H1 (cell line): ENCODE measurements around the gene CTXN1. TPM values are rescaled to one million over a fixed set of nuclear protein-coding genes. Genes with fewer than 3 reads are reported as not detected.

ENCODE experiments used
- CTCF ChIA-PET: fragments of 300-600 bp; sonication (Branson Sonifier 250); formaldehyde crosslinking; loops from one replicate; lab custom pipeline; 2021; ENCODE audit not compliant: partially characterized antibody; lab: Charles Lee
- POLR2A ChIA-PET: fragments of 300-600 bp; sonication (Branson Sonifier 250); formaldehyde crosslinking; loops from one replicate; lab custom pipeline; 2021; ENCODE audit warnings: inconsistent platforms; ENCODE audit not compliant: partially characterized antibody; lab: Charles Lee
- DNase-seq, 2 experiments: peaks; one replicate each; pipeline versions ENCODE4 v3.0.0 to v3.0.0-alpha.2; 2010 to 2022; ENCODE audit warnings: low spot score in 2 of 2, low read depth in 1 of 2, mixed read lengths in 1 of 2
- FAIRE-seq: peaks from 2 replicates; lab custom pipeline; 2011; peaks lifted over from hg19 to GRCh38; lab: Jason Lieb, UNC
- H2AFZ ChIP-seq: 2 replicates; pipeline ENCODE4 v1.8.1; 2012; ENCODE audit warnings: low read length, inconsistent platforms
- H2AK5ac ChIP-seq: 2 replicates; pipeline ENCODE4 v1.6.1; 2013; ENCODE audit warnings: low read depth, low read length
- H2BK120ac ChIP-seq: replicated peaks from 2 replicates; pipeline ENCODE3; 2013; ENCODE audit warnings: low read depth, low read length, inconsistent platforms
- H2BK12ac ChIP-seq: 2 replicates; pipeline ENCODE4 v1.6.1; 2013; ENCODE audit warnings: low read depth, low read length
- H2BK15ac ChIP-seq: 2 replicates; pipeline ENCODE4 v1.6.1; 2013; ENCODE audit warnings: low read length
- H2BK20ac ChIP-seq: 2 replicates; pipeline ENCODE4 v1.6.1; 2013; ENCODE audit warnings: low read length
- H2BK5ac ChIP-seq: 2 replicates; pipeline ENCODE4 v1.6.1; 2013; ENCODE audit warnings: low read depth, low read length
- H3K14ac ChIP-seq: 2 replicates; pipeline ENCODE4 v1.6.1; 2013; ENCODE audit warnings: inconsistent platforms; ENCODE audit not compliant: insufficient read length
- H3K18ac ChIP-seq: 2 replicates; pipeline ENCODE4 v1.6.1; 2013; ENCODE audit warnings: low read length; ENCODE audit errors: extremely low read depth
- H3K23ac ChIP-seq: 2 replicates; pipeline ENCODE4 v1.6.1; 2013; ENCODE audit warnings: inconsistent platforms; ENCODE audit not compliant: insufficient read length
- H3K23me2 ChIP-seq: 2 replicates; pipeline ENCODE4 v1.6.1; 2013; ENCODE audit warnings: low read depth, low read length
- H3K27ac ChIP-seq: 2 replicates; pipeline ENCODE4 v1.6.1; 2011; ENCODE audit warnings: low read depth, low read length, inconsistent platforms
- H3K27me3 ChIP-seq, 4 experiments: replicated peaks in 1 of 4; 1 replicate in 1 of 4; 2 replicates in 3 of 4; pipeline versions ENCODE4 v1.6.1 to v1.8.1; 2011 to 2013; ENCODE audit warnings: low read length in 3 of 4, mild to moderate bottlenecking in 3 of 4, inconsistent platforms in 2 of 4, mixed read lengths in 2 of 4, moderate library complexity in 1 of 4; ENCODE audit not compliant: control insufficient read depth in 3 of 4, insufficient read depth in 3 of 4; ENCODE audit errors: extremely low read depth in 1 of 4
- H3K36me3 ChIP-seq, 4 experiments: 2 replicates each; pipeline versions ENCODE4 v1.6.1 to v1.8.1; 2011 to 2013; ENCODE audit warnings: mild to moderate bottlenecking in 4 of 4, low read length in 3 of 4, moderate library complexity in 2 of 4, control low read depth in 1 of 4, inconsistent platforms in 1 of 4; ENCODE audit not compliant: insufficient read depth in 4 of 4, control insufficient read depth in 2 of 4
- H3K4ac ChIP-seq: replicated peaks from 2 replicates; pipeline ENCODE3; 2013; ENCODE audit warnings: low read length, low read depth, mixed read lengths, inconsistent platforms; ENCODE audit not compliant: insufficient read length
- H3K4me1 ChIP-seq, 4 experiments: replicated peaks in 1 of 4; 1 replicate in 1 of 4; 2 replicates in 3 of 4; pipeline versions ENCODE4 v1.6.1 to v1.8.1; 2011 to 2013; ENCODE audit warnings: low read length in 3 of 4, inconsistent platforms in 2 of 4, mixed read lengths in 1 of 4; ENCODE audit not compliant: insufficient read depth in 4 of 4, control insufficient read depth in 3 of 4
- H3K4me2 ChIP-seq, 2 experiments: 2 replicates each; pipeline versions ENCODE4 v1.6.1 to v1.8.1; 2011 to 2013; ENCODE audit warnings: low read depth in 2 of 2, low read length in 2 of 2, control low read depth in 1 of 2, inconsistent platforms in 1 of 2, mild to moderate bottlenecking in 1 of 2; ENCODE audit not compliant: insufficient read depth in 1 of 2
- H3K4me3 ChIP-seq, 4 experiments: fragments of 200-600, 300-600 bp in 1 of 4; sonication (generic), shearing (Covaris generic), sonication (Bioruptor Twin) in 1 of 4; 2 replicates each; pipeline versions ENCODE4 v1.5.1 to v1.8.1; 2011 to 2016; ENCODE audit warnings: low read length in 4 of 4, low read depth in 3 of 4, control low read depth in 2 of 4, inconsistent platforms in 2 of 4, mild to moderate bottlenecking in 2 of 4, mixed read lengths in 1 of 4, moderate library complexity in 1 of 4; ENCODE audit not compliant: insufficient read depth in 2 of 4; ENCODE audit errors: extremely low read depth in 1 of 4
- H3K56ac ChIP-seq: replicated peaks from 2 replicates; pipeline ENCODE3; 2013; ENCODE audit warnings: low read depth, mild to moderate bottlenecking, mixed read lengths, low read length, inconsistent platforms; ENCODE audit not compliant: insufficient read length
- H3K79me1 ChIP-seq: 2 replicates; pipeline ENCODE4 v1.6.1; 2013; ENCODE audit warnings: low read depth, low read length, control low read depth
- H3K79me2 ChIP-seq, 2 experiments: 2 replicates each; pipeline versions ENCODE4 v1.6.1 to v1.8.1; 2012 to 2013; ENCODE audit warnings: low read length in 2 of 2, mild to moderate bottlenecking in 2 of 2, inconsistent platforms in 1 of 2; ENCODE audit not compliant: insufficient read depth in 2 of 2, control insufficient read depth in 1 of 2
- H3K9ac ChIP-seq, 4 experiments: replicated peaks in 1 of 4; 1 replicate in 1 of 4; 2 replicates in 3 of 4; pipeline versions ENCODE4 v1.6.1 to v1.8.1; 2011 to 2013; ENCODE audit warnings: low read depth in 3 of 4, low read length in 3 of 4, control low read depth in 2 of 4, mild to moderate bottlenecking in 2 of 4, moderate library complexity in 2 of 4, inconsistent platforms in 1 of 4; ENCODE audit errors: extremely low read depth in 1 of 4
- H3K9me3 ChIP-seq, 2 experiments: 2 replicates each; pipeline versions ENCODE4 v1.6.1 to v1.8.1; 2012 to 2013; ENCODE audit warnings: mild to moderate bottlenecking in 2 of 2, moderate library complexity in 2 of 2, control low read depth in 1 of 2, inconsistent platforms in 1 of 2, low read depth in 1 of 2, low read length in 1 of 2, mixed read lengths in 1 of 2; ENCODE audit not compliant: insufficient read depth in 2 of 2
- H4K20me1 ChIP-seq, 2 experiments: replicated peaks in 1 of 2; 2 replicates each; pipeline versions ENCODE3 to v1.8.1; 2011 to 2013; ENCODE audit warnings: inconsistent platforms in 2 of 2, low read length in 2 of 2, mild to moderate bottlenecking in 1 of 2; ENCODE audit not compliant: insufficient read depth in 2 of 2, control insufficient read depth in 1 of 2
- H4K5ac ChIP-seq: 2 replicates; pipeline ENCODE4 v1.6.1; 2013; ENCODE audit warnings: low read length, low read depth, mixed read lengths, inconsistent platforms; ENCODE audit not compliant: insufficient read length
- H4K8ac ChIP-seq: 2 replicates; pipeline ENCODE4 v1.8.0; 2013; ENCODE audit warnings: mild to moderate bottlenecking, moderate library complexity, low read length, inconsistent platforms; ENCODE audit not compliant: insufficient read depth; ENCODE audit errors: extremely low read depth
- H4K91ac ChIP-seq: replicated peaks from 2 replicates; pipeline ENCODE3; 2013; ENCODE audit warnings: low read length, mixed read lengths, inconsistent platforms; ENCODE audit not compliant: insufficient read length
- BACH1 ChIP-seq: IDR thresholded peaks from 2 replicates; pipeline ENCODE4 v1.6.1; 2012; ENCODE audit warnings: low read length, improper control_type of control experiment
- SAP30 ChIP-seq: fragments of 300-600 bp; sonication (generic); IDR thresholded peaks from 2 replicates; pipeline ENCODE4 v1.7.1; 2012; ENCODE audit warnings: low read length, moderate library complexity, mild to moderate bottlenecking, inconsistent platforms; ENCODE audit not compliant: insufficient read depth, insufficient replicate concordance
- SP2 ChIP-seq: IDR thresholded peaks from 2 replicates; pipeline ENCODE4 v1.6.1; 2012; ENCODE audit warnings: mild to moderate bottlenecking, low read length, inconsistent platforms
- TAF1 ChIP-seq: IDR thresholded peaks from 2 replicates; pipeline ENCODE4 v1.6.1; 2011; ENCODE audit warnings: mild to moderate bottlenecking, low read depth, low read length
- TBP ChIP-seq: IDR thresholded peaks from 2 replicates; pipeline ENCODE4 v1.6.1; 2011; ENCODE audit warnings: low read depth, low read length, improper control_type of control experiment
- WGBS, 2 experiments: shearing (Covaris generic) in 1 of 2; methylation state at CpG; one replicate each; pipeline versions ENCODE4 v1.1.6 to v1.1.7; 2013 to 2015; ENCODE audit warnings: low lambda C conversion rate in 2 of 2, mixed read lengths in 2 of 2, inconsistent platforms in 1 of 2, low coverage in 1 of 2, missing lambda C conversion rate in 1 of 2; ENCODE audit not compliant: insufficient replicate concordance in 2 of 2, insufficient coverage in 1 of 2, insufficient read length in 1 of 2; ENCODE audit errors: extremely low coverage in 1 of 2, missing lambda C conversion rate in 1 of 2; 5-methylcytosine and 5-hydroxymethylcytosine counted together
- polyA plus RNA-seq, 7 experiments: library from polyadenylated mRNA; depleted of rRNA in 3 of 7; stranded (reverse) in 5 of 7; unstranded in 2 of 7; fragments of >200 nt in 5 of 7; fragments of 200-250 nt in 2 of 7; gene quantifications; 1 replicate in 5 of 7; 2 replicates in 1 of 7; 4 replicates in 1 of 7; pipeline versions ENCODE4 v1.2.1 to v1.2.3, GENCODE V29; 2011 to 2013; ENCODE audit warnings: missing spikeins in 2 of 7, mixed read lengths in 2 of 7
- total RNA-seq: library from RNA; stranded (reverse); fragmentation: NEBNext Ultra II Directional; extraction: Animal tissue kit (Norgen Biotek cat#: 25700); gene quantifications from 2 replicates; pipeline ENCODE4 v1.2.1, GENCODE V29; 2021

Gene CTXN1
- total and polyA plus RNA-seq, 2 of the 8 experiments (the other 6 are each of a cell fraction or from before 2014, with no cell fraction given), result 16.4 to 58.0 TPM

- ChIA-PET CTCF (interaction anchor here (0.7 to 1.6 kb wide), 6 partner anchors 14 to 57 kb away, joined by 3 to 6 read pairs (median 4); partner anchors contain the start of gene PRR36), POLR2A (interaction anchor here (1.5 to 2.3 kb wide), 4 partner anchors 9 to 52 kb away, joined by 4 to 12 read pairs (median 8); partner anchors contain the start of gene TIMM44)
- Histone ChIP-seq H3K18ac (no peak overlapping the region), H3K9ac (no peak overlapping the region), H2BK20ac (no peak overlapping the region), H4K5ac (no peak overlapping the region), H3K4me3 (no peak overlapping the region), H2BK15ac (no peak overlapping the region), H3K4me2 (no peak overlapping the region), H3K23me2 (peaks cover 2% of the 10 kb centered on the region; the same call in 1 of the 2 replicates), H3K27ac (no peak overlapping the region), H2AK5ac (no peak overlapping the region), H3K4ac (no peak overlapping the region), H4K8ac (no peak overlapping the region), H3K79me1 (peaks cover 7% of the 10 kb centered on the region), H4K20me1 (peaks cover 5 to 19% of the 10 kb centered on the region in 2 experiments), H3K27me3 (peaks cover 0 to 3% (median under 1%) of the 10 kb centered on the region in 4 experiments; a peak in 3 of 7 replicates), H2BK5ac (no peak overlapping the region), H3K9me3 (no peaks in the 10 kb centered on the region), H4K91ac (no peak overlapping the region), H3K79me2 (peaks cover 0 to 17% of the 10 kb centered on the region in 2 experiments; a peak in 2 of 4 replicates), H2BK120ac (no peak overlapping the region), H2BK12ac (no peak overlapping the region), H3K36me3 (peaks cover 5 to 30% (median 16%) of the 10 kb centered on the region in 4 experiments; a peak in 5 of 8 replicates), H3K4me1 (peaks cover 0 to 3% (median 3%) of the 10 kb centered on the region in 4 experiments; a peak in 5 of 7 replicates), H3K23ac (no peak overlapping the region), H2AFZ (no peak overlapping the region), H3K56ac (no peak overlapping the region)
- WGBS, 2 experiments, result 93% methylated on average over 16 of the region's 21 CpGs; no CpG with 5 or more reads in 1 of the 2 experiments
- FAIRE-seq (no peak), DNase-seq (no peak)
- TF ChIP-seq TAF1 (no peak), TBP (no peak), SP2 (no peak), SAP30 (no peak), BACH1 (no peak)
- TF ChIP-seq, all 59 proteins: peak for 0
- no peak overlapping the region for H3K14ac ChIP-seq
Observed at GRCh38 chr19:7909471-7910067, 16.4 kb downstream of the CTXN1 start.
